HL-60 (cell line): ENCODE measurements around the gene NEK11.

Experiments used
- DNase-seq, 2 experiments: peaks; one replicate each; pipeline ENCODE4 v3.0.0-alpha.2; 2010 to 2020; ENCODE audit warnings: low read depth in 1 of 2, low spot score in 1 of 2
- H3K27ac ChIP-seq: fragments of 250-450 bp; sonication (Bioruptor Pico); replicated peaks from 2 replicates; pipeline ENCODE4 v1.5.1; 2020; ENCODE audit warnings: mild to moderate bottlenecking, moderate library complexity
- H3K27me3 ChIP-seq: fragments of 250-450 bp; sonication (Bioruptor Pico); 2 replicates; pipeline ENCODE4 v1.5.1; 2021; ENCODE audit warnings: mild to moderate bottlenecking, moderate library complexity; ENCODE audit not compliant: insufficient read depth, poor library complexity, severe bottlenecking
- H3K4me3 ChIP-seq: replicated peaks from 2 replicates; pipeline ENCODE4 v1.5.1; 2011; ENCODE audit warnings: mild to moderate bottlenecking, control low read depth, low read length; ENCODE audit not compliant: insufficient read depth
- CTCF ChIP-seq: IDR thresholded peaks from one replicate; pipeline ENCODE4 v1.5.1; 2011; ENCODE audit warnings: low read length, control low read depth, inconsistent platforms; ENCODE audit not compliant: insufficient read depth
- GABPA ChIP-seq: IDR thresholded peaks from 2 replicates; pipeline ENCODE4 v1.6.1; 2012; ENCODE audit warnings: low read depth
- POLR2AphosphoS5 ChIP-seq: IDR thresholded peaks from 2 replicates; pipeline ENCODE4 v1.6.1; 2012; ENCODE audit warnings: low read depth
- REST ChIP-seq: IDR thresholded peaks from 2 replicates; pipeline ENCODE4 v1.6.1; 2012; ENCODE audit warnings: low read depth; ENCODE audit not compliant: insufficient replicate concordance
- SPI1 ChIP-seq: IDR thresholded peaks from 2 replicates; pipeline ENCODE4 v1.6.1; 2012; ENCODE audit warnings: low read depth, mild to moderate bottlenecking, borderline replicate concordance

Gene NEK11

GRCh38 chr3:131143802-131144201, 117.1 kb downstream of the NEK11 start:
- Histone ChIP-seq H3K27me3 (no peaks in the 10 kb centered on the region), H3K4me3 (no peak overlapping the region), H3K27ac (no peak overlapping the region)
- TF ChIP-seq GABPA (no peak), REST (no peak)
- no peak for DNase-seq

GRCh38 chr3:131147534-131147933, 120.9 kb downstream of the NEK11 start:
- no peak for TF ChIP-seq CTCF
- no peak for TF ChIP-seq POLR2AphosphoS5
- no peak for TF ChIP-seq SPI1
- no peak for TF ChIP-seq REST
- no peak for TF ChIP-seq GABPA
- no peaks in the 10 kb centered on the region for H3K27me3 ChIP-seq
- no peak overlapping the region for H3K27ac ChIP-seq
- no peak overlapping the region for H3K4me3 ChIP-seq
- DNase-seq = no peak

GRCh38 chr3:131158434-131158833, 131.8 kb downstream of the NEK11 start:
- no peak for DNase-seq
- no peak overlapping the region for H3K27ac ChIP-seq
- no peak for TF ChIP-seq POLR2AphosphoS5
- no peaks in the 10 kb centered on the region for H3K27me3 ChIP-seq
- no peak overlapping the region for H3K4me3 ChIP-seq

GRCh38 chr3:131162516-131162915, 135.8 kb downstream of the NEK11 start:
- Histone ChIP-seq H3K27me3 (no peaks in the 10 kb centered on the region), H3K4me3 (no peak overlapping the region), H3K27ac (no peak overlapping the region)
- no peak for DNase-seq
- no peak for TF ChIP-seq SPI1

GRCh38 chr3:131167867-131168266, 141.2 kb downstream of the NEK11 start:
- Histone ChIP-seq H3K27me3 (no peaks in the 10 kb centered on the region), H3K27ac (no peak overlapping the region), H3K4me3 (no peak overlapping the region)
- no peak for DNase-seq
- TF ChIP-seq POLR2AphosphoS5 = no peak
- TF ChIP-seq CTCF = no peak
- TF ChIP-seq SPI1 = no peak
- TF ChIP-seq GABPA = no peak
- TF ChIP-seq REST = no peak
